K562 (cell line): ENCODE measurements around the gene MARK2. TPM values are rescaled to one million over a fixed set of nuclear protein-coding genes. Genes with fewer than 3 reads are reported as not detected.
A peak's percentile ranks its signal among the peaks of the same experiment; 100 is the strongest.

Experiments used
- CBX8 ChIP-seq: fragments of 200-600 bp; sonication (generic); IDR thresholded peaks from 2 replicates; pipeline ENCODE4 v1.6.1; 2012; ENCODE audit warnings: borderline replicate concordance, mixed run types, low read depth, mild to moderate bottlenecking, moderate library complexity, mixed read lengths, low read length, control low read depth, inconsistent platforms; ENCODE audit not compliant: poor library complexity, severe bottlenecking; ENCODE audit errors: extremely low read depth
- CREB3L1 ChIP-seq: fragments of 450-650 bp; IDR thresholded peaks from 2 replicates; pipeline ENCODE4 v1.6.1; 2014; ENCODE audit warnings: low read depth, mild to moderate bottlenecking, moderate library complexity, borderline replicate concordance
- DPF2 ChIP-seq: fragments of 450-650 bp; IDR thresholded peaks from 2 replicates; pipeline ENCODE4 v1.6.1; 2016
- ETV1 ChIP-seq: fragments of 450-650 bp; conservative IDR thresholded peaks from 2 replicates; pipeline ENCODE4 v1.6.1; 2016; ENCODE audit warnings: missing genetic modification characterization, control low read depth, low read depth, missing compliant biosample characterization
- HNRNPH1 ChIP-seq: fragments of 200-400 bp; formaldehyde crosslinking; optimal IDR thresholded peaks from 2 replicates; pipeline ENCODE3; 2017; ENCODE audit warnings: low read depth, mild to moderate bottlenecking, low read length, moderate library complexity
- MEF2A ChIP-seq: IDR thresholded peaks from 2 replicates; pipeline ENCODE4 v1.6.1; 2011; ENCODE audit warnings: low read depth, mild to moderate bottlenecking, low read length, moderate library complexity; ENCODE audit not compliant: control insufficient read depth
- PML ChIP-seq: IDR thresholded peaks from 2 replicates; pipeline ENCODE4 v1.6.1; 2012; ENCODE audit warnings: low read length, inconsistent platforms
- PYGO2 ChIP-seq: fragments of 450-650 bp; IDR thresholded peaks from 2 replicates; pipeline ENCODE4 v1.6.1; 2016; ENCODE audit warnings: mild to moderate bottlenecking, missing genetic modification characterization, moderate library complexity, missing compliant biosample characterization
- STAT6 ChIP-seq: sonication (generic); formaldehyde crosslinking; IDR thresholded peaks from 2 replicates; pipeline ENCODE4 v1.8.1; 2023; ENCODE audit warnings: mild to moderate bottlenecking, missing genetic modification reagents
- THRAP3 ChIP-seq: fragments of 450-650 bp; IDR thresholded peaks from 2 replicates; pipeline ENCODE4 v1.6.1; 2016; ENCODE audit warnings: mild to moderate bottlenecking, inconsistent platforms, borderline replicate concordance
- YY1 ChIP-seq, 3 experiments: IDR thresholded peaks; 2 replicates each; pipeline ENCODE4 v1.6.1; 2011; ENCODE audit warnings: low read length in 2 of 3, mild to moderate bottlenecking in 2 of 3, moderate library complexity in 2 of 3, borderline replicate concordance in 1 of 3, control low read depth in 1 of 3, low read depth in 1 of 3; ENCODE audit not compliant: insufficient read depth in 3 of 3, insufficient replicate concordance in 2 of 3, control insufficient read depth in 1 of 3, insufficient read length in 1 of 3; ENCODE audit errors: extremely low read depth in 1 of 3
- ZNF696 ChIP-seq: fragments of 250-450 bp; sonication (Bioruptor Pico); conservative IDR thresholded peaks from 2 replicates; pipeline ENCODE4 v1.4.0; 2020; ENCODE audit warnings: mild to moderate bottlenecking, moderate library complexity
- ZSCAN32 ChIP-seq: fragments of 450-650 bp; formaldehyde crosslinking; IDR thresholded peaks from 2 replicates; pipeline ENCODE4 v1.4.0; 2020; ENCODE audit warnings: mild to moderate bottlenecking, moderate library complexity
- polyA plus RNA-seq, 8 experiments: library from polyadenylated mRNA; depleted of rRNA in 4 of 8; stranded (reverse) in 5 of 8; unstranded in 3 of 8; fragments of >200 nt; fragmentation: Nextera tagmentation in 2 of 8; fragmentation: Illumina TruSeq in 1 of 8; extraction: Ambion mirVana in 2 of 8; extraction: Trizol in 1 of 8; gene quantifications; 2 replicates each; pipeline versions ENCODE4 v1.2.1 to v1.2.3, GENCODE V29; 2011 to 2014; ENCODE audit warnings: inconsistent platforms in 1 of 8, missing spikeins in 1 of 8
- total RNA-seq, 7 experiments: library from RNA; depleted of rRNA in 6 of 7; stranded (reverse); fragments of >200 nt in 6 of 7; fragmentation: Illumina TruSeq in 2 of 7; extraction: Trizol in 2 of 7; gene quantifications; 2 replicates each; pipeline versions ENCODE4 v1.2.1 to v1.2.3, GENCODE V29; 2011 to 2021; ENCODE audit warnings: low replicate concordance in 1 of 7
- TF ChIP-seq, protein P1 (sequence below): sonication (generic); formaldehyde crosslinking; IDR thresholded peaks from 2 replicates; pipeline ENCODE4 v1.8.1; 2023; ENCODE audit warnings: mild to moderate bottlenecking, missing genetic modification reagents
- TF ChIP-seq, protein P2 (sequence below): fragments of 250-450 bp; sonication (Bioruptor Pico); IDR thresholded peaks from 2 replicates; pipeline ENCODE4 v1.8.0; 2021; ENCODE audit warnings: moderate library complexity, mild to moderate bottlenecking, inconsistent platforms

The MARK2 gene
- total and polyA plus RNA-seq, 9 of the 15 experiments (the other 6 are each of a cell fraction or from before 2014, with no cell fraction given): 0.32 to 43.5 (median 15.1) TPM

DNA sequence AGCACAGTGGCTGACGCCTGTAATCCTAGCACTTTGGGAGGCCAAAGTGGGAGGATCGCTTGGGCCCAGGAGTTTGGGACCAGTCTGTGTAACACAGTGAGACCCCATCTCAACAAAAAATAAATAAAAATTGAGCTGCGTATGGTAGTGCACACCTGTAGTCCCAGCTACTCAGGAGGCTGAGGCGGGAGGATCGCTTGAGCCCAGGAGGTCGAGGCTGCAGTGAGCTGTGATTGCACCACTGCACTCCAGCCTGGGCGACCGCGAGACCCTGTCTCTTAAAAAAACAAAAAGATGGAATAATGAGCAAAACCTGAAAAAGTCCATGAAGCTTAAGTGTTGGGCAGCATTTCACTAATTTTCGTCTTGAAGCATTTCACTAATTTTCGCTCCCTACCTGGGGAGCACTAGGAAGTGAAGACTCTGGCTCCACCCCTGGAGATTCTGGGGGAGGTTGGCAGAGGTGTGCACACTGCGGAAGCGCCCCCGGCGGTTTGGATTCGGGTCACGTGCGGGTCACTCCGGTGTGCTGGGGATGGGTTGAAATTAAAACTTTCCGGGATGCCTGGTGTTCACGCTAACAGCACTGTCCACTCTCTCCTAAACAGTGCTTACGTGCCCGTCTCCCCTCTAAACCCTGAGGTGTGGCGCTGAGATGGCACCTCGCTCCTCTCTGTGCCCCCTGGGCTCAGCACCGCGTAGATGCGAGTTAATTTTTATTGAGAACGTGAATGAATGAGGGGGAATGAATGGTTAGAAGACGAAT lies 99.0 kb downstream of the MARK2 start (continued):
- TF ChIP-seq PML (peak; percentile 42; the same call in 1 of the 2 replicates), MEF2A (no peak), ZSCAN32 (CRISPR knock-in tag) (no peak), STAT6 (CRISPR knock-in tag) (no peak), PYGO2 (tag) (0 out of 2 replicates have a peak, but pooled peaks have one; percentile 19), DPF2 (no peak), ZNF696 (no peak), CBX8 (no peak), HNRNPH1 (no peak), YY1 (IDR thresholded peaks at IDR 0.05; ENCODE audit: borderline replicate concordance in 1 of 3, control insufficient read depth in 1 of 3, extremely low read depth in 1 of 3, insufficient read depth in 3 of 3, insufficient read length in 1 of 3, insufficient replicate concordance in 2 of 3, low read depth in 1 of 3, low read length in 2 of 3) (no peak), CREB3L1 (0 out of 2 replicates have a peak, but pooled peaks have one; percentile 21), THRAP3 (no peak), ETV1 (tag) (peak; percentile 34; the same call in 1 of the 2 replicates)
- TF ChIP-seq, protein P1, sequence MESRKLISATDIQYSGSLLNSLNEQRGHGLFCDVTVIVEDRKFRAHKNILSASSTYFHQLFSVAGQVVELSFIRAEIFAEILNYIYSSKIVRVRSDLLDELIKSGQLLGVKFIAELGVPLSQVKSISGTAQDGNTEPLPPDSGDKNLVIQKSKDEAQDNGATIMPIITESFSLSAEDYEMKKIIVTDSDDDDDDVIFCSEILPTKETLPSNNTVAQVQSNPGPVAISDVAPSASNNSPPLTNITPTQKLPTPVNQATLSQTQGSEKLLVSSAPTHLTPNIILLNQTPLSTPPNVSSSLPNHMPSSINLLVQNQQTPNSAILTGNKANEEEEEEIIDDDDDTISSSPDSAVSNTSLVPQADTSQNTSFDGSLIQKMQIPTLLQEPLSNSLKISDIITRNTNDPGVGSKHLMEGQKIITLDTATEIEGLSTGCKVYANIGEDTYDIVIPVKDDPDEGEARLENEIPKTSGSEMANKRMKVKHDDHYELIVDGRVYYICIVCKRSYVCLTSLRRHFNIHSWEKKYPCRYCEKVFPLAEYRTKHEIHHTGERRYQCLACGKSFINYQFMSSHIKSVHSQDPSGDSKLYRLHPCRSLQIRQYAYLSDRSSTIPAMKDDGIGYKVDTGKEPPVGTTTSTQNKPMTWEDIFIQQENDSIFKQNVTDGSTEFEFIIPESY (CRISPR knock-in tag): 0 out of 2 replicates have a peak, but pooled peaks have one; percentile 34
- TF ChIP-seq, protein P2, sequence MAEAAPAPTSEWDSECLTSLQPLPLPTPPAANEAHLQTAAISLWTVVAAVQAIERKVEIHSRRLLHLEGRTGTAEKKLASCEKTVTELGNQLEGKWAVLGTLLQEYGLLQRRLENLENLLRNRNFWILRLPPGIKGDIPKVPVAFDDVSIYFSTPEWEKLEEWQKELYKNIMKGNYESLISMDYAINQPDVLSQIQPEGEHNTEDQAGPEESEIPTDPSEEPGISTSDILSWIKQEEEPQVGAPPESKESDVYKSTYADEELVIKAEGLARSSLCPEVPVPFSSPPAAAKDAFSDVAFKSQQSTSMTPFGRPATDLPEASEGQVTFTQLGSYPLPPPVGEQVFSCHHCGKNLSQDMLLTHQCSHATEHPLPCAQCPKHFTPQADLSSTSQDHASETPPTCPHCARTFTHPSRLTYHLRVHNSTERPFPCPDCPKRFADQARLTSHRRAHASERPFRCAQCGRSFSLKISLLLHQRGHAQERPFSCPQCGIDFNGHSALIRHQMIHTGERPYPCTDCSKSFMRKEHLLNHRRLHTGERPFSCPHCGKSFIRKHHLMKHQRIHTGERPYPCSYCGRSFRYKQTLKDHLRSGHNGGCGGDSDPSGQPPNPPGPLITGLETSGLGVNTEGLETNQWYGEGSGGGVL: no peak
